ENCODE data around the gene TSKU.
"Not testable (repeated sequence)": the region's sequence is repeated elsewhere in the genome, so short reads cannot be mapped to it uniquely, and the experiment has no call there.

- TF ChIP-seq, protein P1, sequence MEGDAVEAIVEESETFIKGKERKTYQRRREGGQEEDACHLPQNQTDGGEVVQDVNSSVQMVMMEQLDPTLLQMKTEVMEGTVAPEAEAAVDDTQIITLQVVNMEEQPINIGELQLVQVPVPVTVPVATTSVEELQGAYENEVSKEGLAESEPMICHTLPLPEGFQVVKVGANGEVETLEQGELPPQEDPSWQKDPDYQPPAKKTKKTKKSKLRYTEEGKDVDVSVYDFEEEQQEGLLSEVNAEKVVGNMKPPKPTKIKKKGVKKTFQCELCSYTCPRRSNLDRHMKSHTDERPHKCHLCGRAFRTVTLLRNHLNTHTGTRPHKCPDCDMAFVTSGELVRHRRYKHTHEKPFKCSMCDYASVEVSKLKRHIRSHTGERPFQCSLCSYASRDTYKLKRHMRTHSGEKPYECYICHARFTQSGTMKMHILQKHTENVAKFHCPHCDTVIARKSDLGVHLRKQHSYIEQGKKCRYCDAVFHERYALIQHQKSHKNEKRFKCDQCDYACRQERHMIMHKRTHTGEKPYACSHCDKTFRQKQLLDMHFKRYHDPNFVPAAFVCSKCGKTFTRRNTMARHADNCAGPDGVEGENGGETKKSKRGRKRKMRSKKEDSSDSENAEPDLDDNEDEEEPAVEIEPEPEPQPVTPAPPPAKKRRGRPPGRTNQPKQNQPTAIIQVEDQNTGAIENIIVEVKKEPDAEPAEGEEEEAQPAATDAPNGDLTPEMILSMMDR (IDR thresholded peaks at IDR 0.05 in 2 of 3, conservative IDR thresholded peaks at IDR 0.05 in 1 of 3; ENCODE audit: insufficient read depth in 2 of 3, low read depth in 1 of 3, low read length in 3 of 3), result not testable (repeated sequence)
- TF ChIP-seq ZNF740 (CRISPR knock-in tag; IDR thresholded peaks at IDR 0.05); ZNF740 (tag; IDR thresholded peaks at IDR 0.05); ELF1 (tag; IDR thresholded peaks at IDR 0.05); HBP1 (CRISPR knock-in tag; IDR thresholded peaks at IDR 0.05); MXI1 (IDR thresholded peaks at IDR 0.05; ENCODE audit: low read depth, low read length); GTF2F1 (IDR thresholded peaks at IDR 0.05; ENCODE audit: low read depth, low read length); PKNOX1 (IDR thresholded peaks at IDR 0.05); USF1 (CRISPR knock-in tag; IDR thresholded peaks at IDR 0.05); ZNF133 (CRISPR knock-in tag; IDR thresholded peaks at IDR 0.05): not testable (repeated sequence)
These were observed 43.8 kb downstream of the TSKU start for GRCh38 chr11:76827005-76827404.

Data from K562 (cell line).